Vagina (tissue), 2 donors: ENCODE measurements around the gene ZDHHC20.
"Not testable (repeated sequence)": the region's sequence is repeated elsewhere in the genome, so short reads cannot be mapped to it uniquely, and the experiment has no call there.

Source experiments
- POLR2A ChIP-seq, 2 donors: fragments of 450-650 bp; IDR thresholded peaks; one replicate each; pipeline ENCODE4 v1.6.1; 2017; ENCODE audit warnings: antibody characterized with exemption in 2 of 2, mild to moderate bottlenecking in 2 of 2, moderate library complexity in 2 of 2
- POLR2AphosphoS5 ChIP-seq, 2 donors: sonication (generic); formaldehyde crosslinking; IDR thresholded peaks; one replicate each; pipeline ENCODE4 v1.9.0; 2017; ENCODE audit warnings: antibody characterized with exemption in 2 of 2, mild to moderate bottlenecking in 2 of 2, low read depth in 1 of 2; ENCODE audit not compliant: insufficient read depth in 1 of 2
- TF ChIP-seq, protein P1 (sequence below), 3 experiments: fragments of 450-650 bp in 2 of 3; fragments of 200-600 bp in 1 of 3; sonication (generic) in 1 of 3; IDR thresholded peaks; one replicate each; pipeline ENCODE4 v1.5.1; 2017 to 2019; ENCODE audit warnings: antibody characterized with exemption in 3 of 3, mild to moderate bottlenecking in 2 of 3, moderate library complexity in 2 of 3

GRCh38 chr13:21376998-21377985 lies 81.8 kb downstream of the ZDHHC20 start:
- TF ChIP-seq, protein P1, sequence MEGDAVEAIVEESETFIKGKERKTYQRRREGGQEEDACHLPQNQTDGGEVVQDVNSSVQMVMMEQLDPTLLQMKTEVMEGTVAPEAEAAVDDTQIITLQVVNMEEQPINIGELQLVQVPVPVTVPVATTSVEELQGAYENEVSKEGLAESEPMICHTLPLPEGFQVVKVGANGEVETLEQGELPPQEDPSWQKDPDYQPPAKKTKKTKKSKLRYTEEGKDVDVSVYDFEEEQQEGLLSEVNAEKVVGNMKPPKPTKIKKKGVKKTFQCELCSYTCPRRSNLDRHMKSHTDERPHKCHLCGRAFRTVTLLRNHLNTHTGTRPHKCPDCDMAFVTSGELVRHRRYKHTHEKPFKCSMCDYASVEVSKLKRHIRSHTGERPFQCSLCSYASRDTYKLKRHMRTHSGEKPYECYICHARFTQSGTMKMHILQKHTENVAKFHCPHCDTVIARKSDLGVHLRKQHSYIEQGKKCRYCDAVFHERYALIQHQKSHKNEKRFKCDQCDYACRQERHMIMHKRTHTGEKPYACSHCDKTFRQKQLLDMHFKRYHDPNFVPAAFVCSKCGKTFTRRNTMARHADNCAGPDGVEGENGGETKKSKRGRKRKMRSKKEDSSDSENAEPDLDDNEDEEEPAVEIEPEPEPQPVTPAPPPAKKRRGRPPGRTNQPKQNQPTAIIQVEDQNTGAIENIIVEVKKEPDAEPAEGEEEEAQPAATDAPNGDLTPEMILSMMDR (IDR thresholded peaks at IDR 0.05), result not testable (repeated sequence)
- TF ChIP-seq POLR2A (IDR thresholded peaks at IDR 0.05); POLR2AphosphoS5 (IDR thresholded peaks at IDR 0.05; ENCODE audit: insufficient read depth in 1 of 2, low read depth in 1 of 2): not testable (repeated sequence)
